Left colon (tissue), 2 donors: ENCODE measurements around the gene SHANK1. TPM values are rescaled to one million over a fixed set of nuclear protein-coding genes. Genes with fewer than 3 reads are reported as not detected.

Experiments
- ATAC-seq: fragments of 200-7000 bp; cut with Tn5 transposase; one replicate; pipeline ENCODE4 v1.9.1; 2020; ENCODE audit warnings: mild to moderate bottlenecking, moderate library complexity
- DNase-seq, 2 donors: peaks; one replicate each; pipeline ENCODE4 v3.0.0-alpha.2; 2020
- intact Hi-C, 2 donors: fragments of 100-400 bp; cut with DNase I in 1 of 2; cut with micrococcal nuclease in 1 of 2; formaldehyde crosslinking; loops; one replicate each; pipeline versions ENCODE4 v1.11.2 to v1.14.0; 2022; cut with DNase I, micrococcal nuclease
- total RNA-seq, 2 donors: library from RNA; stranded (reverse); fragmentation: NEBNext Ultra II Directional; extraction: Animal tissue kit (Norgen Biotek cat#: 25700); gene quantifications; one replicate each; pipeline ENCODE4 v1.2.1, GENCODE V29; 2021
- donor health status: DM: no; HTN: no; CAD: no.
- donor health status: DM: yes; HTN: yes; CAD: no.

The SHANK1 gene
- total RNA-seq, 2 donors from 2014 or later, result 0.21 to 0.36 TPM

DNA sequence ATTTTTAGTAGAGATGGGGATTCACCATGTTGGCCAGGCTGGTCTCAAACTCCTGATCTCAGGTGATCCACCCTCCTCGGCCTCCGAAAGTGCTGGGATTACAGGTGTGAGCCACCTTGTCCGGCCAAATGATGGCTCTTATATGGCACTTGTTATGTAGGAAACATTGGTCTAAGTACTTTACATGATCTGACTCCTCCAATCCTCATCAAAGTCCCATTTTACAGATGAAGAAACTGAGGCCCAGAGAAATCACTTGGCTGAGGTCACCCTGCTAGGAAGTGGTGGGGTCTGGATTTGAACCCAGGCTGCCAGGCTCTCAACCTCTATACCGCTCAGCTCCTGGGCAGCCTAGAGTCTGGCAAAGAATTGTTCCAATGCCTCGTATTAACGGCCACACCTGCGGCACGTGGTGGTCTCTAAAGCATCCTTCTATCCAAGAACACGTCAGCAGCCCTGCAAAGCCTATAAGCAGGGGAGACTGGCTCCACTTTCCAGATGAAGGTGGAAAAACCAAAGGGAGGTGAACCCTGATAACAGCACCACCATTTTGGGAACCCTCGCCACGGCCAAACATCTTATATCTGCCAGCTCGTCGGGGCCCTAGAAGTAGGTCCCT lies 18.1 kb downstream of the SHANK1 start:
- intact Hi-C loops, result loop anchor here in 1 of 2 donors (10.0 kb wide), 1 partner anchor 83 kb away; no protein-coding TSS in a partner anchor
- no peak for DNase-seq
- no peak for ATAC-seq

DNA sequence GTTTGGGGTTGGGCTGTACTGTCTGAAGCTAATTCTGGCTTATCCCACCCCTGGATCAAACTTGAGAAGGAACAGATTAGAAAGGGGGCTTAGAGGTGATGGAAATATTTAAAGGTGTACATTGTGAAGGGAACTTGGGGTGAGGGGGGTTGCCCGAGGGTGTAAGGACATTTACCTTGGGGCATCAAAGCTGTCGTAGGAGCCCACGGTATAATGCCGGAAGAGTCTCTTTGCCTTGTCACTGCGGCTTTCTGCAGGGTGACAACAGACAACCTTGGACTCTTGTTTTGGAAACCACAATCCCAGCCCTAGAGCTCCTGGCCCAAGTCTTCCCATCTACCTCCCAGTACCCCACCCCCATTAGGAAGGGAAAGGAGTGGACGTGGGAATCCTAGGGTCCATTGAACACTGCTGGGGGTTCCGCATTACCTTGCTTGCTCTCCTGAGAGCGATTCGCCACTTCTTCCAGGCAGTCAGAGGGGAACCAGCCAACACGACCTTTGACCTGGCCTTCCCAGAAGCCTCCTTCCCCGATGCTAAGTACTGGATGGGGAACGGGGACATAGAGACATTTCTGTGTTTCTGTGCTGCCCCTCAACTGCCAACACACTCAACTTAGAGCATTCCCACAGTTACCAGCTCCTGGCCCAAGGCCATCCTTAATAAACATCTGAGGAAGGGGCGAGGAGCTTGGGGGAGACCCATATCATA lies 22.0 kb downstream of the SHANK1 start:
- ATAC-seq (no peak), DNase-seq (no peak)
- intact Hi-C loops, result no loop called here

DNA sequence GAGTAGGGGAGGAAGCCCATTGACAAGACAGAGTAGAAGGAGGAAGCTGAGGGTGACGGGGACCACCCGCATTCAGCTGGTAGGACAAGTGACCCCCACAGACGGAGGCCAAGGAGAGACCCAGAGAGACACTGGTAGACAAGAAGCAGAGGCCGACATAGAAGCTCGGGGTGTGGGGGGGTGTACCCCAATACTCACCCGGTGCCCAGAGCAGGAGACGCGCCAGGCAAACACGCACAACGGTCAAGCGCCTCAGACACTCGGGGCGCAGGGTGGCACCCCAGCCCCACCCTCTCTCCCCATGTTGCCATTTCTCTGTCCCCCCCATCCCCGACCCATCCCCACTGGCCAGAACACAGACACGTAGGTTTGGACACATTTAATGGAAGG lies 23.5 kb downstream of the SHANK1 start:
- DNase-seq (no peak), ATAC-seq (no peak)
- intact Hi-C loops, result no loop called here

DNA sequence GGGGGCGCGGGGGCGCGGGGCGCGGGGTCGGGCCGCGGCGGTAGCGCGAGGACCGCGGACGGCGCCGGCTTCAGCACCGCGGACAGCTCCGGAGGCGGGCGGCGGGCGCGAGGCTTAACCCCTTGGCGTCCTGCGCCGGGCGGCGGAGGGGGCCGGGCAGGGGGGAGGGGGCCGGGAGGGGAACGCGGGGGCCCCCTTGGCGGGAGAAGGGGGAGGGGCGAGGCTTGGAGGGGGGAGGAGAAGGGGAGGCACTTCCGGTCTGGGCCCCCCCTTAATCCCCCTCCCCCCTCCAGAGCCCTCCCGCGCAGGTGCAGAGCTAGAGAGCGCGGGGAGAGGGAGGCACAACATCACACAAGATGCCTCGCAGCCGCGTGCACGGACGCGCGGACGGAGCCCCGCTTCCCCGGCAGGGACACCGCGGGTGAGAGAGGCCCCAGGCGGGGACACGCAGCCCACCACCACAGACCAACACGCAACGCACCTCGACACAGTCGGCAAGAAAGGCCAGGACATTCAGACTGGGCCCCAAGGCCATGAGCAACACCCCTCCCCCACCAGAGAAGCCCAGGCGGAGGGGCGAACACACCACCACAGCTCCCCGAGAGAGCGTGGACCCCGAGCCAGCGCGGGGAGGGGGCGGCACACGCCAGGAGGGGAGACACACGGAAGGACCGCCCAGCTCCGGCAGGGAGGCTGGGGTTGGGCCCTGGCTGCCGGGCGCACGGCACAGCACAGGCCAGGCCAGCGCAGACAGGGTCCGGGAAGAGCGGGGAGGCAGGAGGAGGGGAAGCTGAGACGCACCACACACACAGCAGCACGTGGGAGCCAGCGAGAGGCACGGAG lies 24.1 kb downstream of the SHANK1 start:
- intact Hi-C loops, result no loop called here
- no peak for DNase-seq

DNA sequence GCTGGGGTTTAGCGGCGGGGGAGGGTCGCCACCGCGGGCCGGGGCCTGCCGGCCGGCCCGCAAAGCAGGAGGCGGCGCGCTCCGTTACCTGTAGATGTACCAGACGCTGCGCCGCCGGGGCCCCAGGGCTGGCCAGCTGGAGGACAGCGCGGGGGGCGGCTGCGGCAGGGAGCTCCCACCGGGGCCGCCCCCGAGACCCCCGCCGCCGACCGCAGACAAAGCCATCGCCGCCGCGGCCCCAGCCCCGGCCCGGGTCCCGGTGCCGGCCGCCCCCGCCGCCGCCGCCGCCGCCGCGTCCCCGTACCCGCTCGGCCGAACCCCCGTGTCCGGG lies 24.8 kb downstream of the SHANK1 start:
- no peak for DNase-seq

More for the DNA sequence above, 24.1 kb downstream of the SHANK1 start:
- no peak for ATAC-seq

DNA sequence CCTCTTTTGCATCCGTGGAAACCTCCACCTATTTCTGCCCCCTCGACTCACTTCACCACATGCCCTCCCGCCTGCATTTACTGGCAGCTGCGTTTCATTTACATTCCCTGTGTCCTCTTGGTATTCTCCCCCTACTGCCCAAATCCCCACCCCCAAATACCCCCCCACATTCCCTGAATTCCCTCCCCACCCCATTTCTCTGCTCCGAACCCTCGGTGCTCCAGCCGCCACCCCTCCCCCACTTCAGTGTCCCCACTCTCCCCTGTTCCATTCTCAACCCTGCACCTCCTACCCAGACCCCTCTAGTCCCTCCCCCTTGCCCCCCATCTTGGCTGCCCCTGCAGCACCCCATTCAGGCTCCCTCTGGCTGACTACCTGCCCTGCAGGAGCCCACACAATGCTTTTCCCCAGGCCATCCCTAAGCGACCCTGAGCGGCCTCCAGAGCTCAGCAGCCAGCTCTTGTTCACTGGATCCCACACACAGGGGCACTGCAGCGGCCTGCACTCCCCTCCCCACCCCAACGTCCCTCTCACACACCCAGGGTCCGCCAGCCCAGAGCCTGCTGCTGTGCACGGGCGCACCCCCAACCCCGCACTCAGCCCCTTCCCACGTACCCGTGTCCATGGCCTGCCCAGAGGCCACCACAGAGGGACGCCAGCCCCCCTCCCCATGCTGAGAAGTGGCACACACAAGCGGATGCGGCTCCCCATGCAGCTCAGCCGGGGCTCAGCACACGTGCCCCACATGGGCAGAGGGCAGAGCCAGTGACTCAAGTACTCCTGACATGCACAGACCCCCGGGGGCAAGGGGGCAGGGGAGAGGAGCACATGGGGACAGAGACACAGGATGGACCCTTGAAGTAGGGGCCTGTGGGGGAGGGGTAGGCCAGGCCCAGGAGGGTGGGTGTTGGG lies 26.3 kb downstream of the SHANK1 start:
- no peak for DNase-seq
- no peak for ATAC-seq
- intact Hi-C loops, result no loop called here

More for the DNA sequence above, 24.8 kb downstream of the SHANK1 start:
- no peak for ATAC-seq
- intact Hi-C loops, result no loop called here

DNA sequence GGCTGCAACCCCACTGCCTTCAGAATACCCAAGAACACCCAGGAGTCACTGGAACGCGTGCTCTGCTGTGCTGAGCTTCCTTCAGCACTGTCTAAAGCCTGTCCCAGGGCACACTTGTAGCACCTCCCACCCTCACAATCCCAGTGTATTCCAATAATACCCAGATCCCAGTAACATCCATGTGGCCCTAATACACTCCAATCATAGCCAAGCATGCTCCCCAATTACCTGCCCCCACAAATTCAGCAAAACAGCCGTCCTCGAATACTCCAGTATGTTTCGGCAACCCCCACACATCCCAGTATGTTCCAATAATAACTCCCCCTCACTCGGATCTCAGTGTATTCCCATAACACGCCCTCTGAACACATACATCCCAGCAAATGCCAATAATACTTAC lies 29.2 kb downstream of the SHANK1 start:
- DNase-seq (no peak), ATAC-seq (no peak)
- intact Hi-C loops, result no loop called here

DNA sequence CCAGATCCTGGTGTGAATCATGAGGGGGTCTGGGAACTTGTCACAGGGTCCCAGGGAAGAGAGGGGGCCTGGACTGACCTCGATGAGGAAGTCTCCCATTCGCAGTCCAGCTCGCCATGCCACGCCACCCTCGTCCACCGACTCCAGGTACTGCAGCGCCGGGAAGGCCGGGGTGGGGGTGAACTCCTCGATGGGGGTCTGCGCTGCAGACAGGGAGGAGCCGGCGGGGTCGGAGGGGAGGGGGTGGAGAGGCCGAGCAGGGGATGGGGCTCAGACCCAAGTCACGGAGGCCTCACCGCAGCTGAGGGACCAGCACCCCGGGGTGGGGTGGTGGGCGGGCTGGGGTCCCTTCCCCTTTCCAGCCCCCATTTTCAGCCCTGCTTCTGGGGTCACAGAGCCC lies 30.8 kb downstream of the SHANK1 start:
- DNase-seq (no peak), ATAC-seq (no peak)
- intact Hi-C loops, result no loop called here

DNA sequence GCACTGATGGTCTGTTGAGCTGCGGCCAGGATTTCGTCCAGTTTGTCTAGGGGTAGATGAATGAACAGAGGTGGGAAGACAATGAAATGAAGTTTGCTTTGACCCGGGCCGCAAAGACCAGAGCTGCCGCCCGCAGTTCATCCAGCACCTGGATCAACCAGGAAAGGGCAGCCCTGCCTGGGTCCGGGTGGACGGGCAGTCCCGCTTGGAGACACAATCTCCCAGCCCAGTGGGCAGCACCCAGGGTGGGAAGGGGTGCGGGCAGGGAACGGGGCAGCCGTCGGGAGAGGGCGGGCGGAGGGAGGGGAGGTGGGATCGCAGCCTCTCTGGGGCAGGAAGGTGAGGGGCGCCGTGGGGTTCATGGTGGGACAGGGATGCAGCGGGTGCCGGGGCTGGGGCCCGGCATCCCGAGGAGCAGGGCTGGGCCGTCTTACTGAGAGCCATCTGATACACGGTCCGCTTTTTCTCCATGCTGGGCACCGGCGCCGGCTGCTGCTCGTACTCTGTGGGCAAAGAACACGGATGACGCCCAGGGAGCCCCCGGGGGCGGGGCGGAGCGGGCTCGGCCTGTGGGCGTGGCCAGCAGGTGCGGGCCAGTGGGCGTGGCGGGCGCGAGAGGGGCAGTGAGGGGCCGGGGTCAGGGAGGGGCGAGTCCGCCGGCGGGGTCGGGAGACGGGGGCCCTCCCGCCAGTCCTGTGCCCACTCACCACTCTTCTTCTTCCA lies 33.1 kb downstream of the SHANK1 start:
- DNase-seq (no peak), ATAC-seq (no peak)
- intact Hi-C loops, result no loop called here

DNA sequence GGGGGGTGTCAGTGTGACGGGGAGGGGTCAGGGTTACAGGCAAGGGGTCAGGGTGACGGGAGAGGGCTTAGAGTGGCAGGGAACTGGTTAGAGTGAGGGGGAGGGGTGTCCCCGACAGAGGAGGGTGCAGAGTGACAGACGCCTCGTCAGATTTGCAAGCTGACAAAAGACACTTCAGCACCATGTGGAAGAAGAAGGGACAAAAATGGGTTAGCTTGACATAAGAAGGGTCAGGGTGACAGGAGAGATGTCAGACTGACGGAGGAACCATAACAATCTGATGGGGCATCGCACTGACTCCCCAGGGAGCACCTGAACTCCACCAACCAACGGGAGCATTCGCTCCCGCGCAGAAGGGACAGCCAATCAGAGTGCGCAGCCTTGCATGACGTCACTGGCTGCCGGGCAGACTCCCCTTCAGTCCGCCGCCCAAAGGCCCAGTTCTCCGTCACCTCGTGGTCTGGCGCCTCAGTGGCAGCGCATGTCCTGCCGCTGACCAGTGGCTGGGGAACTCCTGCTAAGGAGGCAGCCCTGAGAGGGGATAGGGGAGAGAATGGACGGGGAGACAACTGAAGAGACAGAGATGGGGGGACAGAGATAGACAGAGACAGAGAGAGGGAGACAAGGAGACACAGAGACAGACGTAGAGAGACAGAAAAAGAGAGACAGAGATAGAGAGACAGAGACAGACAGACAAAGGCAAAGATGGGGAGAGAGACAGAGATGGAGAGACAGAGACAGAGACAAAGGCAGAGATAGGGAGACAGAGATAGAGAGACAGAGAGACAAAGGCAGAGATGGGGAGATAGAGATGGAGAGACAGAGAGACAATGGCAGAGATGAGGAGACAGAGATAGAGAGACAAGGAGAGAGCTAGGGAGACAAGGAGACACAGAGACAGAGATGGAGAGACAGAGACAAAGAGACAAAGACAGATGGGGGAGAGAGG lies 40.2 kb downstream of the SHANK1 start:
- ATAC-seq (peak; percentile 91), DNase-seq (peak; percentile 51 to 75)
- intact Hi-C loops, result no loop called here

DNA sequence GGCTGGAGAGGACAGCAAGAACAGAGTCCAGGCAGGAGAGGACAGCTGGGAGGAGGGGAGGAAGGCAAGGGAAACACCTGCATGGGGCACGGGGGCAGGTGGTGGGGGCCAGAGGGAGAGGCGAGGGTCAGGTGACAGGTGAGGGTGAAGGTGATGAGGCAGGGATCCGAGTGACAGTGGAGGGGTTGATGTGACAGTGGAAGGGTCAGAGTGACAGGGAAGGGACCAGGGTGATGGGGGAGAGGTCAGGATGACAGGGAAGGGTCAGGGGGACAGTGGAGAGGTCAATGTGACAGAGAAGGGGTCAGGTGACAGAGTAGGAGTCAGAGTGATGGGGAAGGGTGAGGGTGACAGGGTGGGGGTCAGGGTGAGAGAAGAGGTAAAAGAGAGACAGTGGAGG lies 41.3 kb downstream of the SHANK1 start:
- intact Hi-C loops, result no loop called here
- ATAC-seq, result no peak

DNA sequence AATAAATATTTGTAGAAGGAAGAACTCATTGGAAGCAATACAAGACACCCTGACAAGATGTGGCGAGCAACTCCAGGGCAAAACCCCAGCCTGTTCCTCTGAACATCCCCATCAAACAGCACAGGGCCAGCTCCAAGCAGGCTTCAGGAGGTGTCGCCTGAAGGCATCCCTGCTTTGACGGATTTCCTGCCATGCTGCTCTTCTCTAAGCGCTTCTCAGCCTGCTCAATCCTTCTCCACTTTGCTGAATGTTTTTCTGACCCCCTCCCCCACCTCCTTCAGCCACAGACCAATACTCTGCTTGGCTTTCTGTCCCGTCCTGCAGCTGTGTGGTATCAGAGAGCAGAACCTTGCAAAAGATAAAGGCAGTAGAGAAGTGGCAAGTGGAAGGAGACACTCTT lies 42.0 kb downstream of the SHANK1 start:
- intact Hi-C loops, result no loop called here
- no peak for ATAC-seq
- DNase-seq, result no peak

More for the DNA sequence above, 41.3 kb downstream of the SHANK1 start:
- no peak for DNase-seq

DNA sequence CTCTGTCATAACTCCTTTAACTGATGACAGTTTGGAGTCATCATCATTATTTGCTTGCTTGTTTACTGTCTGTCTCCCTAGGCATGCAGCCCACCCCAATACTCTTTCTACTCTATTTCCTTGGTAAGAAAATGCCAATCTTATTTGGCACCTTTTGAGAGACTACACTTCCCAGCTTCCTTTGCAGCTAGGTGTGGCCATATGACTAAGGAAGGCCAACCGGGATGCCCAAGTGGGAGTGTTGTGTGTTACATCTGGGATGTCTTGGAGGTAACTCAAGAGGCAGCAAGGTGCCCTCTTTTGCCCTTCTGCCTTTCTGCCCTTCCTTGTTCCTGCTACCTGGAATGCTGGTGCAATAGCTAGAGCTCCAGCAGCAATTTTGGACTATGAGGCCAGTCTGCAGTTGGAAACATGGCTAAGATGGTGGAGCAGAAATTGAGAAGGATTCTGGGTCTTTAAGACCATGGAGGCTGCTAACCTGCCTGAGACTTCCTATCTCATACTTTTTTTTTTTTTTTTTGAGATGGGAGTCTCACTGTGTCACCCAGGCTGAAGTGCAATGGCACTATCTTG lies 42.9 kb downstream of the SHANK1 start:
- ATAC-seq (no peak), DNase-seq (no peak)
- intact Hi-C loops, result no loop called here

DNA sequence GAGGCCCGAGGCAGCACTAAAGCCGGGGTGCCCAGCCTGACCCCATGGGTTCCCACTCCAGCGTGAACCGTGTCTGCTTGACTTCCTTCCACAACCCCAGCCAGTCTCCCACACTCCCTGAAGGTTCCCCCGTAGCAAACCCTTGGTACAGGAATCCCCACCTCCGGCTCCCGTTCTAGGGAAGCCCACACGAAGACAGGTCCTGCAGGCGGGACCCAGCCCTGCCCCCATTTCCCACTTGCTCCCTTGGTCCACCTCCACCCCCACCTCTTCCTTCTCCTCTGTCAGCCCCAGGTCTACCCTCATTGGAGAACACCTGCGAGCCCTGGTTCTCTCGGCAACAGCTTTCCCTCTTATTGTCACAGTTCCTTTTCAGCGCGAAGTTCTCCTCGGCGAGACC lies 46.5 kb downstream of the SHANK1 start:
- DNase-seq (no peak), ATAC-seq (no peak)
- intact Hi-C loops, result no loop called here

DNA sequence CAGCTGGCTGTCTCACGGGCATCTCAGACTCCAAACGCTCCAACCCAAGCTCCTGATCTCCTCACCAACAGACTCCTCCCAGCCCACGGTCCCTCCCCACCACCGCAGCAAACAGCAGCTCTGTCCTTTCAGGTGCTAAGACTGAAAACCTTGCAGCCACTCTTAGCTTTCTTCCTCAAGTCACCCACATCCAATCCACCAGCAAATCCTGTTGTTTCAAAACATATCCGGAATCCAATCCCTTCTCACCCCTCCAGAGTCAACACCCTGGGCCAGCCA lies 49.6 kb downstream of the SHANK1 start:
- intact Hi-C loops, result no loop called here

DNA sequence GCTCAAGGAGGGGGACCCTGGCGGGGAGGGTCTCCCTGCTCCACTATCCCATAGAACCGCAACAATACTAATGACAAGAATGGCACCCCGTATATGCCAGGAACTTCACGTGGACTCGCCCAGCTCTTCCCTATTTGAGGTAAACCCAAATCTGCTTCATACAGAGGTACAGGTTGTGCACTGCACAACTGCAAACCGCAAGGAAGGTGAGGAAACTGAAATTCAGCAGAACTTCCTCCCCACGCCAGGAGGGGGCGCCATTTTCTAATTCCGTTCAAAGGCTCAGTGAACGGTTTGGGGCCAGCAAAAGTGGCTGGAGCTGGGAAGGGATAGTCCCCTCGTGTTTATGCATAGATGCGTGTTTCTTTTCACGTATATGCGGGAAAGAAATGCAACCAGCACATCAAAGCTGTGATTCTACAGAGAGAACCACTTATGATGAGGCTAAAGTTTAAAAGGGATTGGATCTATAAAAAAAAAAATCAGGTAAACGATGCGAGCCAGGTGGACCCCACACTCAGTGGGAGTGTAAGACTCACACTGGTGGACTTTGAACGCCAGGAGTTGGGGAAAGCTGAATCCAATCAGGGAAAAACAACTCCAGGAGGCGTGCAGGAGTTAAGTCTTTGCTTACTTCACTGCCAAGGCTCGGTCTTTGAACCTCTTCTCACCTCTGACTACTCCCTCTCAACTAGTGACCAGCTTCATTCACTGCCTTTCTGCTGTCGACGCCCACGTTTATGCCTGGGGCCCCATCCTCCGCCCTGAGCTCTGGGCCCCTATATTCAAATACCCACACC lies 50.1 kb downstream of the SHANK1 start:
- intact Hi-C loops, result no loop called here
- DNase-seq, result peak in 1 of 2 donors; percentile 16
- no peak for ATAC-seq

More for the DNA sequence above, 49.6 kb downstream of the SHANK1 start:
- no peak for DNase-seq
- no peak for ATAC-seq
